IMR-90 (cell line): ENCODE results near the gene SPATA25. TPM values are rescaled to one million over a fixed set of nuclear protein-coding genes. Genes with fewer than 3 reads are reported as not detected.

ENCODE experiments used
- ATAC-seq: fragments of 200-7000 bp; cut with Tn5 transposase; 2 replicates; pipeline ENCODE4 v1.9.1; 2020; ENCODE audit warnings: low read depth, mild to moderate bottlenecking, moderate library complexity
- BruUV-seq: library from RNA; stranded (reverse); fragments of 400-500 nt; replicated peaks from 2 replicates; lab custom pipeline; 2021; lab: Mats Ljungman, UMichigan
- CTCF ChIA-PET: fragments of 300-600 bp; formaldehyde crosslinking; extraction: SDS; loops from one replicate; lab custom pipeline; 2021; ENCODE audit warnings: antibody characterized with exemption; lab: Yijun Ruan, JAX
- POLR2A ChIA-PET: fragments of 300-600 bp; sonication (Branson Sonifier 250); formaldehyde crosslinking; loops from one replicate; lab custom pipeline; 2022; ENCODE audit warnings: antibody characterized with exemption; ENCODE audit not compliant: unreplicated experiment; lab: Charles Lee
- DNase-seq: peaks from one replicate; pipeline ENCODE4 v3.0.0; 2013
- H2AFZ ChIP-seq: replicated peaks from 2 replicates; pipeline ENCODE3; 2013; ENCODE audit warnings: low read length, mild to moderate bottlenecking; ENCODE audit not compliant: poor library complexity
- H2AK5ac ChIP-seq: 2 replicates; pipeline ENCODE4 v1.6.1; 2013; ENCODE audit warnings: low read depth, low read length, inconsistent platforms
- H2AK9ac ChIP-seq: replicated peaks from 2 replicates; pipeline ENCODE3; 2013; ENCODE audit warnings: mild to moderate bottlenecking, low read depth, low read length, moderate library complexity; ENCODE audit not compliant: poor library complexity
- H2BK120ac ChIP-seq: 2 replicates; pipeline ENCODE4 v1.6.1; 2013; ENCODE audit warnings: low read depth, low read length, inconsistent platforms
- H2BK15ac ChIP-seq: 3 replicates; pipeline ENCODE4 v1.6.1; 2013; ENCODE audit warnings: low read depth, low read length, inconsistent platforms
- H2BK20ac ChIP-seq: 2 replicates; pipeline ENCODE4 v1.6.1; 2013; ENCODE audit warnings: low read depth, mild to moderate bottlenecking, inconsistent platforms, low read length, moderate library complexity
- H2BK5ac ChIP-seq: 2 replicates; pipeline ENCODE4 v1.6.1; 2013; ENCODE audit warnings: mild to moderate bottlenecking, low read depth, low read length, inconsistent platforms; ENCODE audit not compliant: poor library complexity, severe bottlenecking
- H3K14ac ChIP-seq: replicated peaks from 2 replicates; pipeline ENCODE4 v1.6.1; 2013; ENCODE audit warnings: low read depth, low read length, inconsistent platforms
- H3K18ac ChIP-seq: 2 replicates; pipeline ENCODE4 v1.6.1; 2013; ENCODE audit warnings: low read depth, low read length, control low read depth
- H3K23ac ChIP-seq: 2 replicates; pipeline ENCODE4 v1.6.1; 2013; ENCODE audit warnings: low read depth, low read length, inconsistent platforms
- H3K27ac ChIP-seq: 2 replicates; pipeline ENCODE4 v1.5.1; 2013; ENCODE audit warnings: mild to moderate bottlenecking, control low read depth, low read length; ENCODE audit not compliant: insufficient read depth
- H3K27me3 ChIP-seq: 2 replicates; pipeline ENCODE4 v1.6.1; 2013; ENCODE audit warnings: low read length; ENCODE audit not compliant: control insufficient read depth, insufficient read depth
- H3K36me3 ChIP-seq: 2 replicates; pipeline ENCODE4 v1.6.1; 2013; ENCODE audit warnings: low read length, mixed read lengths; ENCODE audit not compliant: control insufficient read depth, insufficient read depth
- H3K4ac ChIP-seq: 2 replicates; pipeline ENCODE4 v1.6.1; 2013; ENCODE audit warnings: low read depth, low read length, inconsistent platforms
- H3K4me1 ChIP-seq: 2 replicates; pipeline ENCODE4 v1.6.1; 2013; ENCODE audit warnings: low read length, mixed read lengths; ENCODE audit not compliant: control insufficient read depth, insufficient read depth
- H3K4me2 ChIP-seq: 2 replicates; pipeline ENCODE4 v1.6.1; 2013; ENCODE audit warnings: low read depth, mild to moderate bottlenecking, control low read depth, low read length, moderate library complexity
- H3K4me3 ChIP-seq: 2 replicates; pipeline ENCODE4 v1.5.1; 2013; ENCODE audit warnings: low read depth, mild to moderate bottlenecking, control low read depth, low read length, moderate library complexity; ENCODE audit not compliant: insufficient read depth
- H3K56ac ChIP-seq: 2 replicates; pipeline ENCODE4 v1.6.1; 2013; ENCODE audit warnings: low read length, inconsistent platforms; ENCODE audit not compliant: insufficient read depth; ENCODE audit errors: extremely low read depth
- H3K79me1 ChIP-seq, 2 experiments: 2 replicates each; pipeline ENCODE4 v1.6.1; 2013; ENCODE audit warnings: low read length in 2 of 2, inconsistent platforms in 1 of 2, low read depth in 1 of 2
- H3K9ac ChIP-seq: 2 replicates; pipeline ENCODE4 v1.6.1; 2013; ENCODE audit warnings: low read depth, low read length, control low read depth
- H3K9me1 ChIP-seq: 2 replicates; pipeline ENCODE4 v1.6.1; 2013; ENCODE audit warnings: low read length, inconsistent platforms; ENCODE audit not compliant: insufficient read depth
- H3K9me3 ChIP-seq: 2 replicates; pipeline ENCODE4 v1.6.1; 2013; ENCODE audit warnings: low read length; ENCODE audit not compliant: control insufficient read depth, insufficient read depth
- H4K20me1 ChIP-seq: 2 replicates; pipeline ENCODE4 v1.6.1; 2013; ENCODE audit warnings: low read length, inconsistent platforms; ENCODE audit not compliant: insufficient read depth
- H4K5ac ChIP-seq: 2 replicates; pipeline ENCODE4 v1.6.1; 2013; ENCODE audit warnings: mild to moderate bottlenecking, low read depth, low read length, control low read depth
- H4K8ac ChIP-seq, 2 experiments: 2 replicates each; pipeline ENCODE4 v1.6.1; 2013; ENCODE audit warnings: low read depth in 2 of 2, low read length in 2 of 2, control low read depth in 1 of 2, inconsistent platforms in 1 of 2
- H4K91ac ChIP-seq: 2 replicates; pipeline ENCODE4 v1.6.1; 2013; ENCODE audit warnings: low read depth, low read length, inconsistent platforms; ENCODE audit not compliant: insufficient read depth
- FOS ChIP-seq: fragments of 150-350 bp; IDR thresholded peaks from 2 replicates; pipeline ENCODE4 v1.6.1; 2016; ENCODE audit warnings: low read depth, low read length
- RFX5 ChIP-seq: IDR thresholded peaks from 2 replicates; pipeline ENCODE4 v1.8.0; 2012; ENCODE audit warnings: low read depth, mild to moderate bottlenecking, low read length, moderate library complexity
- dilution Hi-C: fragments of 300-500 bp; cut with HindIII; formaldehyde crosslinking; loops from one replicate; pipeline ENCODE4 v1.14.3; 2018; ENCODE audit warnings: low sequenced_read_pairs; ENCODE audit not compliant: unreplicated experiment
- in situ Hi-C: fragments of 300-500 bp; cut with MboI; formaldehyde crosslinking; loops from 3 replicates; pipeline ENCODE4 v1.14.3; 2019; ENCODE audit warnings: low sequenced_read_pairs, inconsistent platforms, mixed read lengths
- intact Hi-C: fragments of 100-400 bp; cut with micrococcal nuclease; formaldehyde crosslinking; loops from 2 replicates; pipeline ENCODE4 v1.10.0; 2022
- polyA plus RNA-seq, 3 experiments: library from polyadenylated mRNA; depleted of rRNA; stranded (reverse); fragments of >200 nt; gene quantifications; 2 replicates each; pipeline ENCODE4 v1.2.3, GENCODE V29; 2012; ENCODE audit warnings: low replicate concordance in 1 of 3
- total RNA-seq: library from RNA; depleted of rRNA; stranded (reverse); fragments of >200 nt; gene quantifications from 2 replicates; pipeline ENCODE4 v1.2.3, GENCODE V29; 2012
- TF ChIP-seq, protein P1 (sequence below): fragments of 150-350 bp; IDR thresholded peaks from 2 replicates; pipeline ENCODE4 v1.6.1; 2016; ENCODE audit warnings: low read depth, mild to moderate bottlenecking, low read length, moderate library complexity, borderline replicate concordance

SPATA25 gene
- total and polyA plus RNA-seq, 2 of the 4 experiments (the other 2 are of a cell fraction): 0.18 to 0.36 TPM

DNA sequence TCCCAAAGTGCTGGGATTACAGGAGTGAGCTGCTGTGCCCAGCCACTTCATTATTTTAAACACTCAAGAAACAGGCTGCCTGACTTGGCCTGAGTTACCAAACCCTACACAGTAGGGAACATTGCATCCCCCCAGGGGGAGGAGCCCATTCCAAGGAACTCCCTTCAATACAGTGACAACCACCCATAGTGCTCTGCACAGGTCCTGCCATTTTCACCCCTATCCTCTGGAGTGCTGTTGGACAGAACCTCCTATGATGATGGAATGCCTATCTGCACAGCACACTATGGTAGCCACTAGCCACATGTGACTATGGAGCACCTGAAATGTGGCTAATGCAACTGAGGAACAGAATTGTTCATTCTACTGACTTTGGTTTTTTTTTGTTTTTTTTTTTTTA is 42.0 kb downstream of the SPATA25 start:
- H2BK20ac ChIP-seq: no peak overlapping the region

More for the DNA sequence above, 42.0 kb downstream of the SPATA25 start:
- H2BK5ac ChIP-seq: no peak overlapping the region
- no peak overlapping the region for H2AFZ ChIP-seq
- H3K56ac ChIP-seq: no peak overlapping the region
- no peak overlapping the region for H3K4ac ChIP-seq
- no peak overlapping the region for H4K91ac ChIP-seq
- H3K79me1 ChIP-seq: peaks cover 11 to 36% of the 10 kb centered on the region in 2 experiments
- H4K20me1 ChIP-seq: peaks cover 5% of the 10 kb centered on the region
- H3K4me2 ChIP-seq: no peak overlapping the region
- H3K9ac ChIP-seq: no peak overlapping the region
- H3K18ac ChIP-seq: no peak overlapping the region
- ChIA-PET POLR2A (no interaction called here), CTCF (no interaction called here)
- no peak overlapping the region for H2AK9ac ChIP-seq
- H2BK120ac ChIP-seq: no peak overlapping the region
- in situ Hi-C loops (no loop called here), intact Hi-C loops (no loop called here), dilution Hi-C loops (no loop called here)
- H3K4me1 ChIP-seq: no peaks in the 10 kb centered on the region
- ATAC-seq: no peak
- no peak overlapping the region for H3K27ac ChIP-seq
- H3K9me3 ChIP-seq: no peaks in the 10 kb centered on the region
- peaks cover 62% of the 10 kb centered on the region for H3K36me3 ChIP-seq
- no peak overlapping the region for H3K14ac ChIP-seq
- no peak overlapping the region for H4K8ac ChIP-seq
- H4K5ac ChIP-seq: no peak overlapping the region
- no peak for DNase-seq
- no peak overlapping the region for H3K4me3 ChIP-seq
- H3K27me3 ChIP-seq: no peaks in the 10 kb centered on the region
- TF ChIP-seq FOS: no peak
- TF ChIP-seq RFX5: no peak
- TF ChIP-seq, protein P1, sequence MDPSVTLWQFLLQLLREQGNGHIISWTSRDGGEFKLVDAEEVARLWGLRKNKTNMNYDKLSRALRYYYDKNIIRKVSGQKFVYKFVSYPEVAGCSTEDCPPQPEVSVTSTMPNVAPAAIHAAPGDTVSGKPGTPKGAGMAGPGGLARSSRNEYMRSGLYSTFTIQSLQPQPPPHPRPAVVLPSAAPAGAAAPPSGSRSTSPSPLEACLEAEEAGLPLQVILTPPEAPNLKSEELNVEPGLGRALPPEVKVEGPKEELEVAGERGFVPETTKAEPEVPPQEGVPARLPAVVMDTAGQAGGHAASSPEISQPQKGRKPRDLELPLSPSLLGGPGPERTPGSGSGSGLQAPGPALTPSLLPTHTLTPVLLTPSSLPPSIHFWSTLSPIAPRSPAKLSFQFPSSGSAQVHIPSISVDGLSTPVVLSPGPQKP: no peak
- no peak overlapping the region for H3K23ac ChIP-seq
- BruUV-seq: no TSS peak
- no peak overlapping the region for H2BK15ac ChIP-seq
- H3K9me1 ChIP-seq: peaks cover 14% of the 10 kb centered on the region
- no peak overlapping the region for H2AK5ac ChIP-seq
